Ishikawa (cell line): Measurements from ENCODE around the gene SLC15A4.

Source experiments
- CEBPB ChIP-seq: IDR thresholded peaks from 2 replicates; pipeline ENCODE4 v1.6.1; 2012
- EGR1 ChIP-seq: IDR thresholded peaks from 2 replicates; pipeline ENCODE4 v1.6.1; 2012
- EP300 ChIP-seq: IDR thresholded peaks from 2 replicates; pipeline ENCODE4 v1.6.1; 2012; ENCODE audit warnings: borderline replicate concordance
- NFIC ChIP-seq: IDR thresholded peaks from 2 replicates; pipeline ENCODE4 v1.6.1; 2012
- RAD21 ChIP-seq: IDR thresholded peaks from 2 replicates; pipeline ENCODE4 v1.6.1; 2012; ENCODE audit warnings: low read depth
- REST ChIP-seq: IDR thresholded peaks from 2 replicates; pipeline ENCODE4 v1.6.1; 2012; ENCODE audit warnings: low read depth, mild to moderate bottlenecking
- TAF1 ChIP-seq: IDR thresholded peaks from 2 replicates; pipeline ENCODE4 v1.6.1; 2012; ENCODE audit warnings: low read depth, mild to moderate bottlenecking
- TCF12 ChIP-seq: IDR thresholded peaks from 2 replicates; pipeline ENCODE4 v1.6.1; 2012; ENCODE audit warnings: low read depth
- TEAD4 ChIP-seq: IDR thresholded peaks from 2 replicates; pipeline ENCODE4 v1.6.1; 2012
- YY1 ChIP-seq: IDR thresholded peaks from 2 replicates; pipeline ENCODE4 v1.6.1; 2012; ENCODE audit warnings: low read depth
- ZBTB7A ChIP-seq: IDR thresholded peaks from 2 replicates; pipeline ENCODE4 v1.6.1; 2012; ENCODE audit warnings: low read depth
- TF ChIP-seq, protein P1 (sequence below): IDR thresholded peaks from 2 replicates; pipeline ENCODE4 v1.6.1; 2012
- TF ChIP-seq, protein P2 (sequence below): IDR thresholded peaks from 2 replicates; pipeline ENCODE4 v1.6.1; 2012

- TF ChIP-seq, protein P1, sequence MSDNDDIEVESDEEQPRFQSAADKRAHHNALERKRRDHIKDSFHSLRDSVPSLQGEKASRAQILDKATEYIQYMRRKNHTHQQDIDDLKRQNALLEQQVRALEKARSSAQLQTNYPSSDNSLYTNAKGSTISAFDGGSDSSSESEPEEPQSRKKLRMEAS = no peak
- no peak for TF ChIP-seq REST
- no peak for TF ChIP-seq EGR1
- no peak for TF ChIP-seq EP300
- no peak for TF ChIP-seq TAF1
- TF ChIP-seq RAD21 = no peak
- TF ChIP-seq CEBPB = no peak
- TF ChIP-seq YY1 = no peak
- no peak for TF ChIP-seq TCF12
- no peak for TF ChIP-seq ZBTB7A
- TF ChIP-seq NFIC = no peak
- TF ChIP-seq, protein P2, sequence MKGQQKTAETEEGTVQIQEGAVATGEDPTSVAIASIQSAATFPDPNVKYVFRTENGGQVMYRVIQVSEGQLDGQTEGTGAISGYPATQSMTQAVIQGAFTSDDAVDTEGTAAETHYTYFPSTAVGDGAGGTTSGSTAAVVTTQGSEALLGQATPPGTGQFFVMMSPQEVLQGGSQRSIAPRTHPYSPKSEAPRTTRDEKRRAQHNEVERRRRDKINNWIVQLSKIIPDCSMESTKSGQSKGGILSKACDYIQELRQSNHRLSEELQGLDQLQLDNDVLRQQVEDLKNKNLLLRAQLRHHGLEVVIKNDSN = no peak
- no peak for TF ChIP-seq TEAD4
Observed at GRCh38 chr12:128754275-128754674, 69.5 kb downstream of the SLC15A4 start.
